Subcutaneous adipose tissue (tissue), 4 donors: ENCODE results near the gene IGF2BP3. TPM values are rescaled to one million over a fixed set of nuclear protein-coding genes. Genes with fewer than 3 reads are reported as not detected.

Source experiments
- CTCF ChIP-seq: fragments of 450-650 bp; IDR thresholded peaks from one replicate; pipeline ENCODE4 v1.5.1; 2016; ENCODE audit warnings: low read depth, mild to moderate bottlenecking, control low read depth, antibody characterized with exemption, moderate library complexity
- total RNA-seq, 4 donors: library from RNA; depleted of rRNA; stranded (reverse); fragments of >200 nt; gene quantifications; one replicate each; pipeline ENCODE4 v1.1.0, GENCODE V29; 2016

The IGF2BP3 gene
- total RNA-seq, 4 donors from 2014 or later, result 0.94 to 3.6 (median 1.8) TPM

- no peak for TF ChIP-seq CTCF
These were observed 112.8 kb downstream of the IGF2BP3 start for GRCh38 chr7:23357190-23358093.

GRCh38 chr7:23356726-23357125 is 113.6 kb downstream of the IGF2BP3 start:
- no peak for TF ChIP-seq CTCF

GRCh38 chr7:23356168-23356567 is 114.1 kb downstream of the IGF2BP3 start:
- TF ChIP-seq CTCF, result no peak

DNA sequence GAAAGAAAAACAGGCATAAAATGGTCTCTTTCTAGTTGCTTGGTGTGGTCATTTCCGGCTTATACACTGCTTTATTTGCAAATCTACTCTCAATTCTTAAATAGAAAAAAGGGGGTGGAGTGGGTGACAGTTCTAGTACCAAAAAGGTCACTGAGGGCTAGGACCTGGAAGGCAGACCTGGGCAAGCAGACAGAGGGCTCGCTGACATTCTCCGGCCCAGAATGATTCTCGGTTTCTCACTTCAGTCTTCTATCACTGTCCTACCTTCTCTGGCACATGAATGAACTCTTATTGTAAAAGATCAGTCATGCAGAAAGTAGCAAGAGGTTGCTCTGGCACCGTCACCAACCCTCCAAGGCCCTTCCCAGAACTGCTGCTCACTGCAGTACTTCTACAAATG is 117.1 kb downstream of the IGF2BP3 start:
- no peak for TF ChIP-seq CTCF

- no peak for TF ChIP-seq CTCF
These were observed 119.8 kb downstream of the IGF2BP3 start for GRCh38 chr7:23350466-23350865.

GRCh38 chr7:23349484-23350157 is 120.7 kb downstream of the IGF2BP3 start:
- TF ChIP-seq CTCF, result no peak

DNA sequence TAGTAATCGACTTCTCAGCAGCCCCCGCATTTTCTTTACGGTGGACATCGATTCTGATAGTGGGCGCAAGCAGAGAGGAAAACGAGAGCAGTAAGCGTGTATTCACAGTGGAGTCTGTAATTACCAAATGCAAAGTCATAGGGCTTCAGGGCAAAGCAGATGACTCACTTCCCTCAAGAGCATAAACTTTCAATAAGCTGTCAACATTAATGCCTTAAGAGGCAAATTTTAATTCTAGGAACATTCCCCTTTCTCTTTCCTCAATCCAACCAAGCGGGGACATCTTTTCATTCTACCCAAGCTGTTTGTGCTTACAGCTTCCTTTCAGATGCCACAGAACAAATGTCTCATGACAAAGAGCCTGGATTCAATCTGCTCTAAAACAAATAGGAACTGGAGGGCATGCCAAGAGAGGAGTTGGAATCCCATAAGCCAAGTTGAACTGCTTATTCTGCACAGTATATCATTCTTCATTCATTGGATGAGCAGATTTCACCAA is 122.6 kb downstream of the IGF2BP3 start:
- TF ChIP-seq CTCF, result no peak
